Gastroesophageal sphincter (tissue), 4 donors: ENCODE data around the gene GATA6. TPM values are rescaled to one million over a fixed set of nuclear protein-coding genes. Genes with fewer than 3 reads are reported as not detected.

Experiments used
- ATAC-seq: fragments of 150-250 bp; one replicate; pipeline ENCODE4 v1.9.1; 2016; ENCODE audit warnings: mild to moderate bottlenecking, moderate library complexity
- H3K27ac ChIP-seq, 4 donors: fragments of 200-600 bp; sonication (generic) in 3 of 4; 1 replicate in 3 of 4; 2 replicates in 1 of 4; pipeline ENCODE4 v1.5.1; 2016 to 2019
- H3K27me3 ChIP-seq: fragments of 200-600 bp; sonication (generic); one replicate; pipeline ENCODE4 v1.5.1; 2019
- H3K36me3 ChIP-seq, 2 donors: fragments of 200-600 bp; sonication (generic); one replicate each; pipeline ENCODE4 v1.5.1; 2019; ENCODE audit warnings: control low read depth in 1 of 2
- H3K4me1 ChIP-seq, 3 donors: fragments of 200-600 bp; sonication (generic); 1 replicate in 2 of 3; 2 replicates in 1 of 3; pipeline ENCODE4 v1.5.1; 2016 to 2019; ENCODE audit warnings: control low read depth in 2 of 3
- H3K4me3 ChIP-seq, 2 donors: fragments of 200-600 bp; sonication (generic); one replicate each; pipeline ENCODE4 v1.5.1; 2019; ENCODE audit warnings: mild to moderate bottlenecking in 1 of 2, moderate library complexity in 1 of 2
- H3K9me3 ChIP-seq, 3 donors: fragments of 200-600 bp; sonication (generic); one replicate each; pipeline ENCODE4 v1.5.1; 2017 to 2019; ENCODE audit warnings: control low read depth in 2 of 3
- CTCF ChIP-seq, 4 experiments: fragments of 200-600 bp in 2 of 4; fragments of 450-650 bp in 2 of 4; sonication (generic) in 1 of 4; IDR thresholded peaks; one replicate each; pipeline ENCODE4 v1.5.1; 2017 to 2019; ENCODE audit warnings: antibody characterized with exemption in 4 of 4, mild to moderate bottlenecking in 2 of 4, moderate library complexity in 2 of 4
- EP300 ChIP-seq: sonication (generic); formaldehyde crosslinking; IDR thresholded peaks from one replicate; pipeline ENCODE4 v1.6.1; 2017; ENCODE audit warnings: antibody characterized with exemption, mild to moderate bottlenecking
- POLR2A ChIP-seq, 2 donors: fragments of 450-650 bp; IDR thresholded peaks; one replicate each; pipeline ENCODE4 v1.6.1; 2017; ENCODE audit warnings: antibody characterized with exemption in 2 of 2, mild to moderate bottlenecking in 2 of 2, moderate library complexity in 1 of 2
- POLR2AphosphoS5 ChIP-seq: sonication (generic); formaldehyde crosslinking; IDR thresholded peaks from one replicate; pipeline ENCODE4 v1.6.1; 2017; ENCODE audit warnings: antibody characterized with exemption
- WGBS, 2 donors: methylation state at CpG; one replicate each; pipeline ENCODE4 v1.1.5; 2018; ENCODE audit warnings: low coverage in 1 of 2; 5-methylcytosine and 5-hydroxymethylcytosine counted together
- small RNA-seq, 4 donors: library from RNA; depleted of rRNA; stranded (forward); fragments of <200 nt; gene quantifications; one replicate each; pipeline ENCODE3, GENCODE V24; 2016
- total RNA-seq, 4 donors: library from RNA; depleted of rRNA; stranded (reverse); fragments of >200 nt; gene quantifications; one replicate each; pipeline ENCODE4 v1.1.0, GENCODE V29; 2016

Gene GATA6
- total RNA-seq, 4 donors from 2014 or later: 7.5 to 12.4 (median 9.5) TPM

- no peak for ATAC-seq
- no peak for TF ChIP-seq POLR2AphosphoS5
- TF ChIP-seq EP300: no peak
- no peak for TF ChIP-seq POLR2A (IDR thresholded peaks at IDR 0.05)
- no peak for TF ChIP-seq CTCF (IDR thresholded peaks at IDR 0.05)
- H3K4me3 ChIP-seq: no peak overlapping the region
- no peaks in the 10 kb centered on the region for H3K9me3 ChIP-seq
- WGBS, 2 donors: 100% methylated on average over 1 of the region's 6 CpGs
- H3K27me3 ChIP-seq: no peaks in the 10 kb centered on the region
- no peak overlapping the region for H3K27ac ChIP-seq
- no peaks in the 10 kb centered on the region for H3K36me3 ChIP-seq
- H3K4me1 ChIP-seq: no peaks in the 10 kb centered on the region
These were observed 68.6 kb downstream of the GATA6 start for GRCh38 chr18:22238036-22238435.

- no peaks in the 10 kb centered on the region for H3K9me3 ChIP-seq
- H3K4me1 ChIP-seq: no peaks in the 10 kb centered on the region
- no peaks in the 10 kb centered on the region for H3K27me3 ChIP-seq
- no peak for TF ChIP-seq POLR2AphosphoS5
- no peak for TF ChIP-seq POLR2A (IDR thresholded peaks at IDR 0.05)
- TF ChIP-seq EP300: no peak
- no peak for TF ChIP-seq CTCF (IDR thresholded peaks at IDR 0.05)
- H3K4me3 ChIP-seq: no peak overlapping the region
- no peaks in the 10 kb centered on the region for H3K36me3 ChIP-seq
- no peak overlapping the region for H3K27ac ChIP-seq
- no peak for ATAC-seq
- WGBS, 2 donors: 74 to 75% methylated on average over 6 of the region's 6 CpGs
These were observed 69.3 kb downstream of the GATA6 start for GRCh38 chr18:22238681-22239080.

DNA sequence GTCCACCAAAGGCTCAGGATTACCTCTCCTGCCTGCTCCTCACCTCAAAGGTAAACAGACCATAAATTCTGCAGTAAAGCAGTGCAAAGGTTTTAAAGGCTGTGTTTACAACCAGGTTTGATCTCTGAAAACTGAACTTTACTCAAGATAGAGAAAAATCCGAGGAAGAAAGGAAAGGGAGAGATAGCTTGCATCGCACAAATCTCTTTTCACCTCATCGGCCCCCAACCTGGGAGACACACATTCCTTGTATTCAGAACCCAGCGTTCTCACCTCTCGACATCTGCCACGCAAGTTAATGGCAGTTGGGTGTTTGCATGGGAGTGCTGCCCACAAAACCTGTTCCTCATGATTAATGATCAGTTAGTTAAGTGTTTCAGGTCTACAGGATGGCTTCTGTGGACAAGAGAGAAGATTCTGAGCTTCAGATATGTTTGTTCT lies 72.6 kb downstream of the GATA6 start:
- H3K4me1 ChIP-seq: no peaks in the 10 kb centered on the region
- TF ChIP-seq POLR2AphosphoS5 (no peak), POLR2A (IDR thresholded peaks at IDR 0.05) (no peak)
- H3K27me3 ChIP-seq: peaks cover under 1% of the 10 kb centered on the region
- no peak overlapping the region for H3K4me3 ChIP-seq
- no peak for ATAC-seq
- no peaks in the 10 kb centered on the region for H3K36me3 ChIP-seq
- WGBS, 2 donors: 64 to 69% methylated on average over 6 of the region's 6 CpGs
- H3K27ac ChIP-seq: no peak overlapping the region
- no peaks in the 10 kb centered on the region for H3K9me3 ChIP-seq

DNA sequence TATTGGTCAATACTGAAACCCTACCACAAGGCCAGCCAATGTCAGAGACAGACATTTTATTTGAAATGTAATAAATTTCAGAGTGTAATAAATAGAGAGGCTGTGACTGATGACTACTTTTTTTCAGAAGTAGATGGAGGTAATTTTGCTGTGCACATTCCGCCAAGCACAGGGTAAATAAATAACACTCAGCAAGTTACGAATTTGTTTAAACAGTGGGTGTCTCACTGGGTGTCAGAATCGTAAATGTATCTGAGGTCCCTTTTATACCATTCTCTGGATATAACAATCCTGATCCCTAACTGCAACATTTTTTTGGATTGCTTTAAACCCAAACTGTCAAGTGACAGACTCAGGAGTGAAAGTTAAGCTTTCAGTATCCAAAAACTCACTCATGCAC lies 74.1 kb downstream of the GATA6 start:
- no peaks in the 10 kb centered on the region for H3K4me1 ChIP-seq
- no peak overlapping the region for H3K27ac ChIP-seq
- H3K4me3 ChIP-seq: no peak overlapping the region
- no peak for ATAC-seq
- H3K9me3 ChIP-seq: no peaks in the 10 kb centered on the region
- 75 to 88% methylated on average over 3 of the region's 3 CpGs for WGBS, 2 donors
- no peaks in the 10 kb centered on the region for H3K36me3 ChIP-seq
- TF ChIP-seq POLR2AphosphoS5 (no peak), POLR2A (IDR thresholded peaks at IDR 0.05) (no peak), EP300 (no peak), CTCF (IDR thresholded peaks at IDR 0.05) (no peak)
- H3K27me3 ChIP-seq: peaks cover 2% of the 10 kb centered on the region

- H3K9me3 ChIP-seq: no peaks in the 10 kb centered on the region
- ATAC-seq: no peak
- no peak for TF ChIP-seq POLR2A (IDR thresholded peaks at IDR 0.05)
These were observed 80.6 kb downstream of the GATA6 start for GRCh38 chr18:22250026-22250425.

GRCh38 chr18:22250591-22250996 lies 81.2 kb downstream of the GATA6 start:
- ATAC-seq: no peak
- H3K4me3 ChIP-seq: no peak overlapping the region
- H3K4me1 ChIP-seq: no peaks in the 10 kb centered on the region
- TF ChIP-seq POLR2A (IDR thresholded peaks at IDR 0.05) (no peak), POLR2AphosphoS5 (no peak), EP300 (no peak), CTCF (IDR thresholded peaks at IDR 0.05) (no peak)
- no peak overlapping the region for H3K27ac ChIP-seq
- H3K9me3 ChIP-seq: no peaks in the 10 kb centered on the region
- H3K36me3 ChIP-seq: no peaks in the 10 kb centered on the region
- peaks cover 2% of the 10 kb centered on the region for H3K27me3 ChIP-seq
- WGBS, 2 donors: 54 to 78% methylated on average over 3 to 4 of the region's 8 CpGs

More at GRCh38 chr18:22250026-22250425, 80.6 kb downstream of the GATA6 start:
- Histone ChIP-seq H3K36me3 (no peaks in the 10 kb centered on the region), H3K4me1 (no peaks in the 10 kb centered on the region), H3K27me3 (peaks cover 2% of the 10 kb centered on the region), H3K27ac (no peak overlapping the region), H3K4me3 (no peak overlapping the region)
- 84 to 91% methylated on average over 4 of the region's 4 CpGs for WGBS, 2 donors

Small RNAs within 50 kb of the gene (small RNA-seq; reads per million reads assigned to genes)
- 0 reads per million in 4 donors for gene RNU6-702P
- gene RNU6ATAC20P: 0 reads per million in 4 donors

Other genes with a start within 250 kb of the GATA6 start
- not detected for gene CTAGE1, start 248.3 kb downstream of the GATA6 start, total RNA-seq